Stimulated activated CD8-positive, alpha-beta memory T cell treated with anti-CD3 and anti-CD28 coated beads, Interleukin-4, amount 100 ng/mL, for 48 hours (primary cell): Measurements from ENCODE around the gene IFT20.
"Not testable (repeated sequence)": the region's sequence is repeated elsewhere in the genome, so short reads cannot be mapped to it uniquely, and the experiment has no call there.

Source experiments
- DNase-seq: peaks from one replicate; pipeline ENCODE4 v3.0.0-alpha.2; 2020

The IFT20 gene

GRCh38 chr17:28363776-28364650 is 28.7 kb upstream of the IFT20 start:
- no peak for DNase-seq

- DNase-seq: no peak
Observed at GRCh38 chr17:28363186-28363585, 27.9 kb upstream of the IFT20 start.

GRCh38 chr17:28357901-28358197 is 22.6 kb upstream of the IFT20 start:
- DNase-seq: no peak

- DNase-seq: peak; percentile 96
Observed at GRCh38 chr17:28357061-28357900, 22.0 kb upstream of the IFT20 start, which contains the start of gene POLDIP2. POLDIP2 (minus strand) TSS chr17:28357527; CDS start chr17:28357448, 79 bp downstream.

- no peak for DNase-seq
Observed at GRCh38 chr17:28350271-28350670, 15.0 kb upstream of the IFT20 start.

DNA sequence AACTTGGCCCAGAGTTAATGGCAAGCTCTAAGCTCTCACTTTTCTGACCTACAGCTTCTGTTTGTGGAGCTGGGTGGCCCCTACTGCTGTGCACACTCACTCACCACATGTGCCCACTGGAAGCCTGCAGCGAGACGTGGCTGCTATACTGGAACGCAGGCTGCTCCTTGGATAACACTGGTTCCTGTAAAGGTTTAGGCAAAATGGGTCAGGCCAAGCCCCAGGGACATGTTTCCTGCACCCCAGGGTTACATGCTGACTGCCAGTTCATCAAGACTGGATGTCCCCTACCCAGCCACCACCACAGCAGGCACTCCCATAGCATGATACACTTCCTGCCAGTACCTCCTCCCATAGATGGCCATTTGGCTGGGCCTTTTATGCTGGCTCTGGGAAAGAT is 13.7 kb upstream of the IFT20 start:
- DNase-seq: no peak

DNA sequence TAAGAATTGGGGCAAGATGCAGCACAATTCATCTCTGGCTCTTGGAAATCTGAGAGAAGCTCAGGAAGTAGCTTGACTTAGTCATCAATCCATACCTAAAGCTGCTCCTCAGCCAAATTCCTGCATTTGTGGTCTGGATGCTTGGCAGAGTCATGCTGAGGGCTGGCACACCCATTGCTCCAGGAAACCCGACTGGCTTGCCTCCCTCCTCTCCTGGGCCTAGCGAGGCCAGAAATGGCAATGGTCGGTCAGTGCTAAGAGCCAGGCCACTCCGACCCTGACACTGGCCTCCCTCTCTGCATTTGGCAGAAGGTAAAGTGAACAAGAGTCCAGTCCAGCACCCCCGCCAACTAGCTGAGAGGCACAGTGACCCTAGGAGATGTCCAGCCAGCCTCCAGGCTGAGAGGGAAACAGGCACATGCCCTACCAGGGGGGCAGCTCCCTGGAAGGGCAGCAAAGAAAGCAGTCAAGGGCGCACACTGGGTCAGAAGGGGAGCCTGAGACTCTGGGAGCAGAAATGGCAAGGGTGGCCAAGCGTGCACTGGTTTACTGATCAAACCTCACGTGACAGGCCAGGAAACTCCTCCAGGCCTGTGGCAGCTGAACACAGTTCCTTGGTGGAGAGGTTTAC is 12.1 kb upstream of the IFT20 start:
- DNase-seq: no peak

DNA sequence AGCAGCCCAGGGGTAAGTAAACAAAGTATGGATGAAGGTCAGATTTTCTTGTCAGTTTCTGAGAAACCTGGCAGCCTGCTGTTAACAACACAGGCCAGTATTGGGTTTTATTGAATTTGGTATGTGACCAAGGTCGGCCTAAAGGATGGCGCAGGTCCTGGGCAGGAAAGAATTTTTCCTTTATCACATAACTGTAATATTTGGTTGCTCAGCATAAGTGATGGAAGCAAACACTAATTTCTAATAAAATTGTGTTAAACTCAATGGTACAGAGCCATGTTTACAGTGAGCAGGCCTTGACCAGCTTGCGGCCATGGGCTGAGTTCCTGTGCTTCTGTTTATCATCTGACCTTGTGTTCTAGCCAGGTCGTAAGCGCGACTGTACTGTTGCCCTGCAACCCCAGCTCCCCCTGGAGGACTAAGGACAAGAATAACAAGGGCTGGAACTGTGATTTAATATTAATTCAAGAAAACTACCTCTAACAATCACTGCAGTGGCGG is 11.5 kb upstream of the IFT20 start:
- DNase-seq: no peak

DNA sequence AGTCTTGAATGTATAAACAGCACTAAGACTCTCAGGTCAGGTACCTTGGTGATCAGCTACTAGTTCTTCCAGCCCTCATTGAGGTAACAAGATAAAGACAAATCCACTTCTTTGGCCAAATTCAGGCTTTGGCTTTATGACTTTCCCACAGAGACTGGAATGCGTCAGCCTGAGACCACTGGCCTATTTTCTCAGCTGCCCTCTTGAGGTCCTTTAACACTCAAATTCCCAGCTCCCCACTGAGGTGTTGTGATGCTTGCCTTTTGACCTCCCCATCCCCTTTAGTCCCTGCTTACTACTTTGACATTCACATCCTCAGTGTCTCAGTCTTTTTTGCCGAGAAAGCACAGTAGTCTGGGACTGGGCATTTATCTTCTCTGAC is 10.9 kb upstream of the IFT20 start:
- DNase-seq: no peak

GRCh38 chr17:28345419-28346198 is 10.3 kb upstream of the IFT20 start:
- no peak for DNase-seq

GRCh38 chr17:28344435-28344901 is 9.2 kb upstream of the IFT20 start:
- no peak for DNase-seq

DNA sequence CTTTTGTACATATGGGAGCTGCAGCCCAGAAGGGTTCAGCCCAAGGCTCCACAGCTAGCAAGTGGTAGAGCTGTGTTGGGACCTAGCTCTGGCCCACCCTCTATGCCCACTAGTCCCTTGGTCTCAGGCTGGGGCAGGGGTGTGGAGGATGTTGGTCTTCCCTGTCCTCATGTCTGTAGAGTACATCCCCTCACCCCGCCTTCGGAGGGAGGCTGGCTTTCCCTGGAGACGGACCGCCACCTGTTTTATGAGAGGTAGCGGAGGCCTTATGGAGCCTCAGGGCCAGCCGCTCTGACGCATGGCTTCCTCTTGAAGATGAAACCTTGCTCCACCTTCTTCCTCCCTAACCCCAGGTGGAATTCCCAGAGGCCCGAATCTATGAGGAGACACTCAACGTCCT is 8.7 kb upstream of the IFT20 start:
- DNase-seq: no peak

- no peak for DNase-seq
Observed at GRCh38 chr17:28343491-28343932, 8.2 kb upstream of the IFT20 start.

DNA sequence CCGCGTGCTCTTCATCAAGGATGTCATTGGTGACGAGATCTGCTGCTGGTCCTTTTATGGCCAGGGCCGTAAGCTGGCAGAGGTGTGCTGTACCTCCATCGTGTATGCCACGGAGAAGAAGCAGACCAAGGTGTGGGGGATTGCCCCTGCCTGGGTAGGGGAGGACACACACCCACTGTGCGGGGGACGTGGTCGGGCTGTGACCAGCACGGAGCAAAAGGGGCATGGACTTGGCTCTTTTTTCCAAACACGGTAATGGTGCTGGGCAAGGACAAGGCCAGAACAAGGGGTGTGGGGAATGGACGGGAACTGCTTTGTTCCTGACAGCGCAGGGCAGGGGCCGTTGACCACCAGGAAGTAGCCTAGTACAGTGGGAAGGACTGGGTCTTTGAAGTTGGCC is 7.0 kb upstream of the IFT20 start:
- DNase-seq: no peak

DNA sequence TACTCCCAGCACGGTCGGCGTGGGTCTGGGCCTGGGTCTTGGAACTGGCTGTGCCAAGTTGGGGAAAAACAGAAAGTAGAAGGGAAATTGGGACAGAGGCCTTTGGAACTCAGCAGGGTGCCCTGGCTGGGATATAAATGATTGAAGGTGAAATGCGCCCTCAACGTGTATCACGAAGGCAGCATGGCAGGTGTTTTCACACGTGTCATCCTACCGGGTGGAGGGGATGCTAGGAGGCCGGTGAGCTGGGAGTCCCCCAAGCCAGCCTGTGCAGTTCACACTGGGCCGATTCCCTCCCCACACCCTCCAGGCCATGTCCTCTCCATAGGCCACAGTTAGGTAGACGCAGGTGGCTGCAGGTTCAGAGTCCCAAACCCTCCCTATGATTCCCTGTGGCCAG is 6.2 kb upstream of the IFT20 start:
- no peak for DNase-seq

- DNase-seq: no peak
Observed at GRCh38 chr17:28340374-28340773, 5.1 kb upstream of the IFT20 start.

- no peak for DNase-seq
Observed at GRCh38 chr17:28339431-28339830, 4.2 kb upstream of the IFT20 start.

- DNase-seq: not testable (repeated sequence)
Observed at GRCh38 chr17:28338769-28339212, 3.5 kb upstream of the IFT20 start.

GRCh38 chr17:28338056-28338768 is 2.9 kb upstream of the IFT20 start:
- no peak for DNase-seq

- no peak for DNase-seq
Observed at GRCh38 chr17:28335959-28336871, 943 bp upstream of the IFT20 start.
